NCI-H1436 treated with DMSO at 0.1 percent for 48 hours (cell line): ENCODE data around the gene RPTOR.
"Not testable (repeated sequence)": the region's sequence is repeated elsewhere in the genome, so short reads cannot be mapped to it uniquely, and the experiment has no call there.

Experiments used
- DNase-seq: peaks from one replicate; lab custom pipeline; 2025; lab: John Stamatoyannopoulos, UW

RPTOR gene

DNA sequence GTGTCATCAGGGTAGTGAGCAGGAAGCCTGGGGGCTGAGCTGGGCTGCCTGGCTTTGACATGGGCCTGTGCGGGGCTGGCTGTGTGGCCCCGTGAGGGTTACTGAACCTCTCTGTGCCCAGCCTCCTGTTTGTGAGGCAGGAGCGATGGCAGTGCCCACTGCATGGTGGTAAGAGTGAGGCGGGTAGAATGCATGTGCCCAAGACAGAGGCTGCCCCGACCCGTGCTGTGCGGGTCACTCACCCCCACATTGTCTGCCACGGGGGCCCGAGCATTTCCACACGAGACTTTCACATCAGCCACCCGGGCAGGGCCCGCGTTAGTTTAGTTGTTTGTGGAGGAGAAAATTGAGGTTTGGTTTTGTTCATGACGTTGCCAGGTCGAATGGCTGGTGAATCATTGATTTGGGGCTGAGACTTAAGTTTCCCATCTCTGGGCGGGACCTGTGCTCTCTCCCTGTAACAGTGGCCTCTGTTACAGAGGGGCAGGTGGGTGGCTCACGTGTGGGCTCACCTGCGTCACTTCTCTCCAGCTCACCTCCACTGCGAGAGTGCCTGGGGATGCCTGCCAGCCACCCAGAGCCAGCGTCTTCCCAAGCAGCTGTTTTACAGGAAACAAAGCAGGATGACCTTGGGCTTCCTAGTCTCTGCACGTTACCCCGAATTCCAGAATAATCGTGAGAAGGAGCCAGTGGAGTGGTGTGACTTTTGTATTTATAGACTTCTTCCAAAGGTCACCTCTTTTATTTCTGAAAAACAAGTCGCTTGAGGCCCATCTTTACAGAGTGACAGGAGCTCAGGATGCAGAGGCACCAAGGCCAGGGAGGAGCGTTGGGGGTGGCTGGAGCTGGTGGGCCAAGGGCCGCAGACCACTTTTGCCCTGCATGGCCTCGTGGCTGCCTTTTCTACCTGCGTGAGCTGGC is 150.6 kb downstream of the RPTOR start:
- no peak for DNase-seq

- DNase-seq: no peak
Measured at GRCh38 chr17:80695979-80696378, 151.3 kb downstream of the RPTOR start.

GRCh38 chr17:80696456-80696855 is 151.8 kb downstream of the RPTOR start:
- no peak for DNase-seq

DNA sequence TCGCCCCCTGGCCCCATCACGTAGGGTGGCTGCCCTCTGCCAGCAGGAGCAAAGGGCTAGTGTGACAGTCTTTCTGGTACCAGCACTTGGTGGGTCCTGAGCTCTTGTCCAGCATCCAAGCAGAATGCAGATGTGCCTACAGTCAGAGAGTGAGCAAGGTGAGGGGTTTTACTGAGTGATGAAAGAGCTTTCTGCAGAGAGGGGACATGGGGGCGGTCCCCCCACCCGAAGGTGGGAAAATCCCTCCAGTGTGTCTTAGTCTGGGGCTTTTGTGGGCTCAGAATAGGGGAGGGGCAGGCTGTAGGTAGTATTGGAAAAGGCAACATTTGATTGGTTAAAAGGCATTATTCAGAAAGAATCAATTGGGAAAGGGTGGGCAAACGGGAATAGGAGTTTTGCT is 152.3 kb downstream of the RPTOR start:
- DNase-seq: no peak

- no peak for DNase-seq
Measured at GRCh38 chr17:80698297-80698696, 153.7 kb downstream of the RPTOR start.

DNA sequence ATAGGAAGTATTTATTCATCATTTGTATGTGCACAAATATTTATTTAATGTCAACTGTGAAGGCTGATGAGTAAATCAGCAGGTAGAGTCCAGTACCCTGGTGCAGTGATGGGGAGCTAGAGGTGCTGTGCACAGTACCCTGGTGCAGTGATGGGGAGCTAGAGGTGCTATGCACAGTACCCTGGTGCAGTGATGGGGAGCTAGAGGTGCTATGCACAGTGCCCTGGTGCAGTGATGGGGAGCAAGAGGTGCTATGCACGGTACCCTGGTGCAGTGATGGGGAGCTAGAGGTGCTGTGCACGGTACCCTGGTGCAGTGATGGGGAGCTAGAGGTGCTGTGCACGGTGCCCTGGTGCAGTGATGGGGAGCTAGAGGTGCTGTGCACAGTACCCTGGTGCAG is 154.6 kb downstream of the RPTOR start:
- DNase-seq: not testable (repeated sequence)

GRCh38 chr17:80701730-80702129 is 157.1 kb downstream of the RPTOR start:
- DNase-seq: no peak

GRCh38 chr17:80702315-80703141 is 157.9 kb downstream of the RPTOR start:
- DNase-seq: no peak

- DNase-seq: no peak
Measured at GRCh38 chr17:80703142-80703478, 158.5 kb downstream of the RPTOR start.

DNA sequence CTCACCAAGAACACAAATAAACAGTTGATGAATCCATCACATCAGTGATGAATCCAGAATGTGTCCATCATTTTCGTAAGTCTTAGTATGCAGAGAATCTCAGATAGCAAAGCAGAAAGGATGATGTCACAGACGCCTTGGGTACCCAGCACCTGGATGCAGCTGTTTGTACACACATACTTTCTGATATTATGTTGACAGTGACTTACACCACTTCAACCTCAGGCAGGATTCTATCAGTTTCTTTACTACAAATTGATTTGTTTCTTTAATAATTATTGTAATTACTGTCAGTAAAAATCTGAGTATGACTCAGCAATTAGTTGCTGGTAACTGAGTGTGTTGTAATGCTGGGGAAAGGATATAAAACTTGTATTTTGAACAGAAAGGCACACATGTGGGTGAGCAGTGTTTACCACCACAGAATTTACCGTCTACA is 159.8 kb downstream of the RPTOR start:
- DNase-seq: no peak

- no peak for DNase-seq
Measured at GRCh38 chr17:80704894-80705293, 160.3 kb downstream of the RPTOR start.

GRCh38 chr17:80705988-80706387 is 161.3 kb downstream of the RPTOR start:
- DNase-seq: no peak

- DNase-seq: no peak
Measured at GRCh38 chr17:80706463-80706867, 161.8 kb downstream of the RPTOR start.

DNA sequence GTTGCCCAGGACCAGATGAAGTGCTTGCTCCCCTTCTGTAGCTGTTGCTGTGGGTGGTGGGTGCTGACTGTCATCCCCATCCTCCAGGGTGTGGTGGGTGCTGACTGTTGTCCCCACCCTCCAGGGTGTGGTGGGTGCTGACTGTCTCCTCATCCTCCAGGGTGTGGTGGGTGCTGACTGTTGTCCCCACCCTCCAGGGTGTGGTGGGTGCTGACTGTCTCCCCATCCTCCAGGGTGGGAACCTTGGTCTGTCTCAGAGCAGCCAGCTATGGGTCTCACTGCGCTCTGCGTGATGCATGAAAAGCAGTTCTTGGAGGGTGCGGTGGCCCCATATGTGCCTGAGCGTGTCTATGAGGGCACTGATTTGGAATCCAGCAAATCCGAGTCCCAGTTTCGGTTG is 163.8 kb downstream of the RPTOR start:
- DNase-seq: no peak

DNA sequence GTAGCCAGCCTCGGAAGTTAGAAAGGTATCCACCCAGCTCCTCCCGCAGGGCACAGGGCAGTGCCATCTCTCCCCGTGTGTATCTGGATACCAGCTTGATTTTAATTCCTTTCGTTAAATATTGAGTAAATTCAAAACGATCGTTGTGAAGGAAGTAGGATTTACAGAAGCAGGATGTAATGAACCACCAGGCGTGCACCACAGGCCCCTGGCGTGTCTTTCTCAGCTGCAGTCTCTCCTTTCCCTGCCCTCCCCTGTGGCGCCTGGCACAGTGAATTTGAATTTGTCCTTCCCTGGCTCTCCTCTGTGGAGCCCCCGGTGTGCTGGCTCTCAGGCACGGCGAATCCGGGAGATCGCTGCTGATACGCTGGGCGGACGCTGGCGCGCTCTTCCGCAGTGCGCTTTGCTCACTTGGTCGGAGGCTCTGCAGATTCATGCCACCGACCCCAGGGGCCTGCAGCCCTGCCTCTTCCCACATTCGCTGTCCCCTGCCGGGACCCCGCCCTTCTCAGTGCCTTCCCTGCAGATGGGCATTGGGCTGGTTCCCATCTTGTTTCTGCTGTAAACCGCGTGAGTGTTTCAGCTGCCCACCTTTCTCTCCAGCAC is 164.6 kb downstream of the RPTOR start:
- no peak for DNase-seq

GRCh38 chr17:80710714-80711302 is 166.2 kb downstream of the RPTOR start:
- DNase-seq: no peak

GRCh38 chr17:80712089-80712488 is 167.5 kb downstream of the RPTOR start:
- DNase-seq: no peak

DNA sequence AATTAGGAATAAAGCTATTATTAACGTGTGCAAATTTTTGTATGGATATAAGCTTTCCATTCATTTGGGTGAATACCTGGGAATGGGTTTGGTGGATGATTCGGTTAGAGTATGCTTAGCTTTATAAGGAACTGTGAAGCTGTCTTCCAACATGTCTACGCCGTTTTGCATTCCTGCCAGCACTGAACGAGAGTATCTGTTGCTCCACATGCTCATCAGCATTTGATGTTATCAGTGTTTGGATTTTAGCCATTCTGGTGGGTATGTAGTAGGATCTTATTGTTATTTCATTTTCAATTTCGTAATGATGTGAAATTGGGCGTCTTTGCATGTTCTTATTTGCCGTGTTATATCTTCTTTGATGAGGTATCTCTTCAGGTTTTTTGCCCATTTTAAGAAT is 168.0 kb downstream of the RPTOR start:
- no peak for DNase-seq

DNA sequence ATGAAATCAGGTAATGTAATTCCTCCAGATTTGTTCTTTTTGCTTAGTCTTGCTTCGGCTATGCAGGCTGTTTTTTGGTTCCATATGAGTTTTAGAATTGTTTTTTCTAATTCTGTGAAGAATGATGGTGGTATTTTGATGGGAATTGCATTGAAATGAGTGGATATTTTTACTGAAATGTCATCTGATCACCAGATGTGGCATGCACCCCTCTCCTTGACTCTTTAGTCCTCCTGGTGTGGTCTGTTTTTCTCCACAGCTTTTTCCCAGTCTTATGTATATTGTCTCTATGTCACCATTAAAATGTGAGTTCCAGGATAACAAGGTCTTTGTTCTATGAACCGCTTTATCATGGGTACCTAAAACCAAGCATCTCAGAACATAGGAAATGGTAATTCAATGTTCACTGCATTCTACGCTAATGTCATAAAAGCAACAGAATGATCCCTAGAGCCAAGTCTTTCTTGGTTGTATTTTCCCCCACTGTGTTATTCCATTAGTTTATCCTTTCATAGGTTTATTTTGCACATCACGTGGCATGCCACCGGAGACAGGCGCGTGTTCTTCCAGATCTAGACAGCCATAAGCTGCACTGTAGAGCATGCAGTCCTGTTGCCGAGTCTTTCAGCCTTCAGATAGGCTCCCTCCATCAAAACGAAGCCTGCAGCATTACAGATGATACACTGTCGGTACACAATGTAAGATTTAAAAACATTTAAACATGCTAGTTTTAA is 172.5 kb downstream of the RPTOR start:
- DNase-seq: no peak

GRCh38 chr17:80717720-80718083 is 173.1 kb downstream of the RPTOR start:
- DNase-seq: no peak

DNA sequence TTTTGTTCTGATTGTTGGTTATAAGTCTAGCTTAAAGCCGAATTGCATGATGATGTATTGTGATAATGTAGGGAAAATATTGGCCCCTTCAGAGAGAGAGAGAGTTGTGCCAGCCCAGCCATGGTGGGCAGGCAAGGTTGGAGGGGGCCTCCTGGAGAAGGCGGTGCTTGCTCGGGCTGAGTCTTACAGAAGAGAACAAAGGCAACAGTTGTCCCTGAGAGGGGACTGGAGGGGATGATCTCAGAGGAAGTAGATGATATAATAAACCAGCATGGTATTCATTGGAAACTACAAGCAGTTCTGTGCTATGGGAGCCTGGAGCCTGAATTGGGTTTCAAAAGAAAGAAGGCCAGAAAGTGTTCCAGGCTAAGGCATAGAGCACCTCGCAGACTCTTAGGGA is 173.8 kb downstream of the RPTOR start:
- DNase-seq: no peak

- no peak for DNase-seq
Measured at GRCh38 chr17:80719449-80719848, 174.8 kb downstream of the RPTOR start.
